IPS-11a (cell line): Measurements from ENCODE around the gene CBX2.

Experiments used
- H3K4me3 ChIP-seq: one replicate; pipeline ENCODE4 v1.5.1; 2013; ENCODE audit warnings: low read depth, low read length, control low read depth

Gene CBX2

GRCh38 chr17:79811011-79811867 is 33.3 kb downstream of the CBX2 start:
- no peak overlapping the region for H3K4me3 ChIP-seq

- no peak overlapping the region for H3K4me3 ChIP-seq
Measured at GRCh38 chr17:79811868-79812352, 34.0 kb downstream of the CBX2 start.

GRCh38 chr17:79812353-79813258 is 34.7 kb downstream of the CBX2 start:
- H3K4me3 ChIP-seq, result no peak overlapping the region

- no peak overlapping the region for H3K4me3 ChIP-seq
Measured at GRCh38 chr17:79813297-79814126, 35.6 kb downstream of the CBX2 start.

GRCh38 chr17:79814127-79814973 is 36.4 kb downstream of the CBX2 start:
- no peak overlapping the region for H3K4me3 ChIP-seq

- H3K4me3 ChIP-seq, result no peak overlapping the region
Measured at GRCh38 chr17:79814974-79815835, 37.3 kb downstream of the CBX2 start.

- no peak overlapping the region for H3K4me3 ChIP-seq
Measured at GRCh38 chr17:79815836-79816461, 38.0 kb downstream of the CBX2 start.

GRCh38 chr17:79818026-79818758 is 40.2 kb downstream of the CBX2 start:
- no peak overlapping the region for H3K4me3 ChIP-seq

GRCh38 chr17:79819085-79819484 is 41.1 kb downstream of the CBX2 start:
- H3K4me3 ChIP-seq, result no peak overlapping the region

GRCh38 chr17:79819534-79820276 is 41.8 kb downstream of the CBX2 start:
- no peak overlapping the region for H3K4me3 ChIP-seq

GRCh38 chr17:79820959-79821330 is 43.0 kb downstream of the CBX2 start:
- no peak overlapping the region for H3K4me3 ChIP-seq

GRCh38 chr17:79821331-79822095 is 43.6 kb downstream of the CBX2 start:
- no peak overlapping the region for H3K4me3 ChIP-seq

- no peak overlapping the region for H3K4me3 ChIP-seq
Measured at GRCh38 chr17:79822583-79823124, 44.7 kb downstream of the CBX2 start.

GRCh38 chr17:79824234-79824633 is 46.3 kb downstream of the CBX2 start:
- H3K4me3 ChIP-seq, result no peak overlapping the region

GRCh38 chr17:79824893-79825579 is 47.1 kb downstream of the CBX2 start:
- no peak overlapping the region for H3K4me3 ChIP-seq

GRCh38 chr17:79825580-79825921 is 47.6 kb downstream of the CBX2 start:
- H3K4me3 ChIP-seq, result no peak overlapping the region
